K562 treated with DMSO at 1 percent for 12 hours (cell line): Measurements from ENCODE around the gene MGAT5. TPM values are rescaled to one million over a fixed set of nuclear protein-coding genes. Genes with fewer than 3 reads are reported as not detected.

ENCODE experiments used
- total RNA-seq: library from RNA; unstranded; fragments of 300-600 nt; gene quantifications from 2 replicates; pipeline ENCODE4 v1.2.3, GENCODE V29; 2022; ENCODE audit not compliant: insufficient read depth

The MGAT5 gene
- 6.0 and 42.5 TPM in 2 replicates for total RNA-seq

DNA sequence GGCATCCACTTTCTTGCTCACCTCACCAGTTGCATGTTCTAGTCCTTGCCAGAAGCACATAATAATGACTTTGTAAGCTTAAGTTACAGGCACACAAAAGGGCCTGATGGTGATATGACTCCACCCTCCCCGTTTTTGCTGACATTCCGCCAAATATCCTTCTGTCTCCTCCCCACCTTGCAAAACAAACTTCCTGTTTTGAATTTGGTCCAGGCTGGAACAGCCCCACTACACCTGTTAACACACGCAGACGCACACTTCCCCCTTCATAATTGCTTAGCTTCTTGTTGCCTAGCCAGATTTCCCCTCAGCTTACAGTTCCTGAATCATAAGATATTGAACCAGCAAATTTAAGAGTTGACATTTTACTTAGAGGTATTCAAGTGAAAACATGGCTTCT, at the start of gene MGAT5:
MGAT5 (plus strand) TSS at position 269 of the 400 bp plus-strand sequence. CDS start 332 bp downstream, outside the sequence.

